Fibroblast of skin of right biceps (primary cell): Measurements from ENCODE around the gene SIAE.
"Not testable (repeated sequence)": the region's sequence is repeated elsewhere in the genome, so short reads cannot be mapped to it uniquely, and the experiment has no call there.

Source experiments
- DNase-seq: peaks from one replicate; pipeline ENCODE4 v3.0.0-alpha.2; 2013

Gene SIAE

DNA sequence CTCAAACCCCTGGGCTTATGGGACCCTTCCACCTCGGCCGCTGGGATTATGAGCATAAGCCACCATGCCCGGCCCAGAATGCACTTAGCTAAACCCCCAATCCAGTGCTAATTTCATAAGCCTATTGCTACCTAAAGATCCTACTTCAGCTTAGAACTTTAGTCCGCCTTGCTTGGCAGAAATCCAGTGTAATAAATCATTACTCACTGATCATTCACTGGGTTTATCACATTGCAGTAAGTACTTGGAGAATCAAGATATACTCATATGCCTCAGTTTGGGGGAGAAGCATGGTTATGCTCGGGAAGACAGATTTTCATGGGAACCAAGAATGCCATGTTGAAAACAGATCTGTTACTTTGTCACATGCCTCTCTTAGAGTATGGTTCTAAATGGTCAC lies 54.7 kb downstream of the SIAE start:
- DNase-seq: no peak

- DNase-seq: no peak
These were observed 60.8 kb downstream of the SIAE start for GRCh38 chr11:124612567-124613246.

DNA sequence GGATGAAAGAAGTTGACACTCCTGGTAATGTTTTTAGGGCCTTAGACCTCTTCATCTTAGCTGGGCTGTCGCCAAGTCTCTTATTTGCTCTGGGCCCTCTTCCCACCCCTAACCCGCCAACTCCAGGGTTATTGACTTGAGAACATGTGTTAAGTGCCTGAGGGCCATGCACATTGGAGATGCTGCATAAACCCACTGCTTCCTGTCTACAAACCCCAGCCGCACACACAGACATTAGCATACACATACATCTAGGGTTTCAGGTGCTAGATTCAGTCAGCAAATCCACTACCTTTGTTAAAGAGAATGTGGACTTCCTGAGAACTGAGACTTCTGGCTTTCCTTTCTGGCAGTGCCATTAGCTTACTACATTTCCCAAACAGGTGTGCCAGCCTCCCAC lies 61.5 kb downstream of the SIAE start:
- DNase-seq: no peak

DNA sequence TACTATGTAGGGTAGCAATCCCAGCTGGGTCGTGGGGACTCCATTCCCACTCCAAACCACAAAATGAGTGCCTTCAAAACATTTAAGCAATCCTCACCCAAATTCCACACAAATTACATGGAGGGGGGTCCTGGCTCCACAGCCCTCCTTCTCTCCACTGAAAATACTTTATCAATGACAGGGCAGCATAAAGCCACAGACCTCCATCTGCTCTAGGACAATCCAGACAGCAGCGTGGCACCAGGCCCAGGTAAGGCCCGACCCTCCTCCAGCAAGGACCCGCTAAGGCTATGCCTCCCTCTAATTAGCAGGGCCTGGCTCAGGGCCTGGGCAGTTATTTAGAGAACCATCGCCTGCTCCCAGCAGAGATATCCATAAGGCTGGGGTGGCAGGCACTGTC lies 62.5 kb downstream of the SIAE start, which contains the start of gene PANX3:
Gene PANX3, plus strand, starts transcription at position 365 of the 400 bp plus-strand sequence. CDS start 129 bp downstream, outside the sequence.
- DNase-seq: peak; percentile 54

DNA sequence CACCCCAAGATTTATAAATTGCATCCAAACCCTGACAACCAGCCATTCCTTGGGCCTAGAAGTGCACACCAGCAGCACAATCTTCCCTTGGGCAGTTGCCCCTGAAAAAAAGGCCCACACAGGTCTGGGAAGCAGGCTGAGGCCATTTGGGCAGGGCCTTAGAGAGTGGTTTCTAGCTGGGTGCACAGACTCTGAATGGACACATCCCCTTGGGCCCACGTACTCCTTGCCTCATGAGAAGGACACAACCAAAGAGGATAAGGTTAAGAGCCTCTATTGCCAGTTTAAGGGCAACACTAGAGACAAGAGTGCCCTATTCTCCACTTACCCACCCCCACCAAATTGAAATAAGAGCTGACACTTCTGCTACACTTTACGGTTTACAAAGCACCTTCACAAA lies 63.2 kb downstream of the SIAE start:
- no peak for DNase-seq

DNA sequence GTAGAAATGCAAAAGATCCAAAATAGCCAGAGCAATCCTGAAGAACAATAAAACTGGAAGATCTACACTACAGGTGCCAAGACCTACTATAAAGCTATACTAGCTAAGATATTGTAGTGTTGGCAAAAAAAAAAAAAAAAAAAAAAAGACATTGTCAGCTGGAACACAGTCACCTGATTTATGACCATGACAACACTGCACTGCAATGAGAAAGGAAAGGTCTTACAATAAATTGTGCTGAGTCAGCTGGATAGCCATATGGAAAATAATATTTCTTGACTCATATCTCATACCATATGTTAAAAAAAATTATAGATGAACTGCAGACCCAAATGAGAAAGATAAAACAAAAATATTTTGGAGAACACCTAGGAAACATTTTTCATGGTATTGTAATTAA lies 65.4 kb downstream of the SIAE start:
- peak; percentile 17 for DNase-seq

DNA sequence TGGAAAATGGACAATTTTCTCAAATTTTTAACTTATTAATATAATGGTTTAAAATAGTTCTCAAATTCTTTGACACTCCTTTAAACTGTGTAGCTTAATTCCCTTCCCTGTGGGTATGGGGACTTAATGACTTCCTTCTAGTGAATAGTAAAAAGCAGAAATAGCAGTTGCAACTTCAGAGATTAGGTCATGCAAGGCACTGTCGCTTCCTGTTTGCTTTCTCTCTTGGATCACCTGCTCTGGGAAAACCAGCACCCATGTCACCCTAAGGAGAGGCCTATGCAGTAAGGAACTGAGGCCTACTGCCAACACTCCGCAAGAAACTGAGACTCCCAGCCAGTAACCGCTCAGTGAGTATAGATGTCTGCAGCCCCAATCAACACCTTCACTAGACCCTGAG lies 67.8 kb downstream of the SIAE start:
- DNase-seq: no peak

- not testable (repeated sequence) for DNase-seq
These were observed 70.8 kb downstream of the SIAE start for GRCh38 chr11:124602723-124603122.

DNA sequence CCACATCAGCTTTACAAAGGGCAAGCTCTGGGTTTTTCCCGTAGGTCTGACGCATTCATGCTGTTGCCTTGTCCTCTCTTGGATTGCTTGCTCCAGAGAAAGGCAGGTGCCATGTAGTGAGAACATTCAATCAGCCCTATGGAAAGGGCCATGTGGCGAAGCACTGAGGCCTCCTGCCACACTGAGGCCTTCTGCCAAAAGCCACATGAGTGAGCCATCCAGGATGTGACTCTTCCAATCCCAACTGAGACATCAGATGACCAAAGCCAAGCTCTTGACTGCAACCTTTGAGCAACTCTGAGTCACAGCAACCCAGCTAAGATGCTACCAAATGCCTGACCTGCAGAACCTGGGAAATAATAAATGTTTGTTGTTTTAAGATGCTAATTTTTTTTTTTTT lies 71.3 kb downstream of the SIAE start:
- DNase-seq: peak; percentile 38

DNA sequence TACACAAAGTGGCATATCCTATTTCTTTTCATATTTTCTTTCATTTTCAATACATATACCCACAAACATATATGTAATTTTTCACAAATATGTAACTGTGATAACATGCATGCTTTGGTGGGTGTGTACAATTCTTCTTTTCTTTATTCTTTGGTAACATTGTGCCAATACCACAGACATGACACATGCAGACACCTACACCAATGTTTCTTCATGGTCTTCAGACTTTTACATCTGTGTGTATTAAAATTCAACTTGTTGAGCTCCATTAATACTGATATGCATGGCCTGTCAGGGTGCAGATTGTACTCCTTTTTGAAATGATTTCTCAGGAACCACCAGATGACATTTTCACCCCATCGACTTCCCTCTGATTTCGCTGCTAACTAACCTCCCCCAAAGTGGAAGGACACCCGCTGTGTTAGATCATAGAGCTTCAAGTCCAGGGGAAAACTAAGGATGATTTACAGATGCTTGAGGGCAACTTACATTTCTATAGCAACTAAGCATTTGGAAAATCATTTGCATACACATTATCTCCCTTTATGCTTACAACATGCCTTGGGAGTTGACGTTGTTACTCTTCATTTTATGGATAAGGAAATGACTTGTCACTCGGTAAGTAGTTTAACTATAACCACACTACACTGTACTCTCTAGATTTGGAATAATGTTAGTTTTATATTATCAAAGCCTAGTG lies 72.8 kb downstream of the SIAE start:
- DNase-seq: no peak

DNA sequence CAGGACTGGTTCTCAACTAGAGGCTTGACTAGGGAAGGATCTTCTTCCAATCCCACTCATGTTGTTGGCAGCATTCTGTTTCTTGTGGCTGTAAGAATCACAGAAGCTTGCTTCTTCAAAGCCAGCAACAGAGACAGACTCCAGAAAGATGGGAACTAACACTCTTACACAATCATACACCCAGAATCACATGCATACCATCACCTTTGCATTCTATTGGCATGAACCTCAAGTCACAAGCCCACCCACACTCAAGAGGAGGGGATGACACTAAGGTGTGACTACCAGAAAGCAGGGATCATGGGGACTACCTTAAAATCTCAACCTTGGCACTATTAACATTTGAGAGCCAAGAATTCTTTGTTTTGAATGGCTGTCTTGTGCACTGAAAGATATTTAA lies 75.9 kb downstream of the SIAE start:
- DNase-seq: no peak

GRCh38 chr11:124595302-124595701 lies 78.2 kb downstream of the SIAE start:
- no peak for DNase-seq

- DNase-seq: no peak
These were observed 80.9 kb downstream of the SIAE start for GRCh38 chr11:124592627-124593026.

- DNase-seq: no peak
These were observed 82.1 kb downstream of the SIAE start for GRCh38 chr11:124591430-124591829.

- DNase-seq: peak; percentile 59
These were observed 87.2 kb downstream of the SIAE start for GRCh38 chr11:124586238-124586860.

DNA sequence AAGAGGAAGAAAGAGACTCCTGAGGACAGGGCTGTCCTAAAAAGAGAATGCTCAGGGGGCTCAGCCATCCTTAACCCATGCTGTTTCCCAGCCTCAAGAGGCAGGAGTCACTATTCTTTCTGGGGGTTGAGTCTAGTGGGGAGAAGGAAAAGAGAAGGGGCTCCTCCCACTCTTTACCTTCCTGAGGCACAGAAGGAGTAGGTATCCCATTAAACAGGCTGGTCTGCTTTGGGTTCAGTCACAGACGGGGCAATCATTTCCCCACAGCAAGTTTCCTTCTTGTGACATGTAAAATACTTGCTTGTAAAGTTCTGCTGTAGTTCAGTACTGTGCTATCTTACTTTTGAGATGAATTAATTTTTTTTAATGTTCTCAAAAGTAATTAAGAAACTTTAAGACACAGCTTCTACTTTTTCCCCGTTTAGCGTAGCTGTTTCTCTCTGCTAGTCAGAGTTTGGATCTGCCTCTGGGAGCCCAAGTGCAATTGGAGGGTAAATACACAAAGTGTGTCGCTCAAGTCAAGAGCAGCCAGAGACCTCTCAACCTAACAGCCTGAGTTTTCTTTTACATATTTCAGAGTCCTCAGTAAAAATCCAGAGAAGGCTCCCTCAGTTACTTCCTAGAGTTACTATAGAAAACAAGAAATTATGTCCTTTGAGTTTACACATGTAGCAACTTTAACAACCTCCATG lies 88.7 kb downstream of the SIAE start:
- no peak for DNase-seq

- DNase-seq: no peak
These were observed 89.8 kb downstream of the SIAE start for GRCh38 chr11:124583781-124584180.
